COR-L47 (cell line): Measurements from ENCODE around the gene SPECC1.
"Not testable (repeated sequence)": the region's sequence is repeated elsewhere in the genome, so short reads cannot be mapped to it uniquely, and the experiment has no call there.

Experiments used
- DNase-seq: peaks from one replicate; lab custom pipeline; 2025; lab: John Stamatoyannopoulos, UW

Gene SPECC1

GRCh38 chr17:20009302-20010098 is at the start of gene SPECC1:
Gene SPECC1, plus strand, starts transcription at chr17:20009359. Its CDS starts 87,293 bp downstream, at chr17:20096652.
- peak; percentile 54 for DNase-seq

GRCh38 chr17:19962954-19963353 is 46.2 kb upstream of the SPECC1 start:
- DNase-seq = not testable (repeated sequence)

- no peak for DNase-seq
Measured at GRCh38 chr17:19973156-19973555, 36.0 kb upstream of the SPECC1 start.

- DNase-seq = no peak
Measured at GRCh38 chr17:19975601-19976000, 33.6 kb upstream of the SPECC1 start.

GRCh38 chr17:19977293-19978208 is 31.6 kb upstream of the SPECC1 start, which contains the start of gene AKAP10:
Gene AKAP10, minus strand, starts transcription at chr17:19977828. Its CDS starts 149 bp downstream, at chr17:19977679.
- peak; percentile 62 for DNase-seq

- DNase-seq = no peak
Measured at GRCh38 chr17:19978209-19978802, 30.9 kb upstream of the SPECC1 start.

- DNase-seq = no peak
Measured at GRCh38 chr17:19978805-19979211, 30.4 kb upstream of the SPECC1 start.

GRCh38 chr17:19979917-19980770 is 29.0 kb upstream of the SPECC1 start:
- no peak for DNase-seq

- no peak for DNase-seq
Measured at GRCh38 chr17:19986941-19987861, 22.0 kb upstream of the SPECC1 start.

- DNase-seq = no peak
Measured at GRCh38 chr17:19987897-19988296, 21.3 kb upstream of the SPECC1 start.

GRCh38 chr17:19991252-19991885 is 17.8 kb upstream of the SPECC1 start:
- DNase-seq = peak; percentile 81

GRCh38 chr17:19992803-19993713 is 16.1 kb upstream of the SPECC1 start:
- DNase-seq = peak; percentile 81

- DNase-seq = no peak
Measured at GRCh38 chr17:19996086-19996485, 13.1 kb upstream of the SPECC1 start.

- DNase-seq = no peak
Measured at GRCh38 chr17:19996502-19996901, 12.7 kb upstream of the SPECC1 start.

GRCh38 chr17:20008242-20009051 is 712 bp upstream of the SPECC1 start:
- no peak for DNase-seq

GRCh38 chr17:20009052-20009301 is 182 bp upstream of the SPECC1 start:
- no peak for DNase-seq

GRCh38 chr17:20010099-20010863 is 1.1 kb downstream of the SPECC1 start:
- peak; percentile 2 for DNase-seq
